Activated naive CD8-positive, alpha-beta T cell (primary cell): ENCODE data around the gene SLC25A26.

Experiments
- H3K27ac Mint-ChIP-seq: one replicate; pipeline ENCODE4 v1.8.0; 2021; ENCODE audit warnings: mixed read lengths
- H3K27me3 Mint-ChIP-seq: one replicate; pipeline ENCODE4 v1.8.0; 2021; ENCODE audit warnings: mixed read lengths
- H3K36me3 Mint-ChIP-seq: one replicate; pipeline ENCODE4 v1.8.0; 2021; ENCODE audit warnings: mixed read lengths
- H3K4me1 Mint-ChIP-seq: one replicate; pipeline ENCODE4 v1.8.0; 2021; ENCODE audit warnings: low read depth, mixed read lengths
- H3K4me3 Mint-ChIP-seq: one replicate; pipeline ENCODE4 v1.8.0; 2021; ENCODE audit warnings: mild to moderate bottlenecking, mixed read lengths
- H3K9me3 Mint-ChIP-seq: one replicate; pipeline ENCODE4 v1.8.0; 2021; ENCODE audit warnings: low read depth, mixed read lengths

Gene SLC25A26

GRCh38 chr3:66376568-66376967 is 155.8 kb downstream of the SLC25A26 start:
- no peaks in the 10 kb centered on the region for H3K9me3 Mint-ChIP-seq
- no peaks in the 10 kb centered on the region for H3K27me3 Mint-ChIP-seq
- H3K27ac Mint-ChIP-seq = no peak overlapping the region
- peaks cover 13% of the 10 kb centered on the region for H3K4me1 Mint-ChIP-seq
- peaks cover 29% of the 10 kb centered on the region for H3K36me3 Mint-ChIP-seq
- H3K4me3 Mint-ChIP-seq = no peak overlapping the region

- H3K4me1 Mint-ChIP-seq = peaks cover 13% of the 10 kb centered on the region
Observed at GRCh38 chr3:66377800-66378199, 157.0 kb downstream of the SLC25A26 start.

GRCh38 chr3:66378256-66378655 is 157.5 kb downstream of the SLC25A26 start:
- peaks cover 13% of the 10 kb centered on the region for H3K4me1 Mint-ChIP-seq
- no peak overlapping the region for H3K4me3 Mint-ChIP-seq
- H3K36me3 Mint-ChIP-seq = peaks cover 36% of the 10 kb centered on the region
- H3K27ac Mint-ChIP-seq = peak overlapping the region; percentile 84
- no peaks in the 10 kb centered on the region for H3K9me3 Mint-ChIP-seq
- H3K27me3 Mint-ChIP-seq = no peaks in the 10 kb centered on the region

More at GRCh38 chr3:66377800-66378199, 157.0 kb downstream of the SLC25A26 start:
- peaks cover 35% of the 10 kb centered on the region for H3K36me3 Mint-ChIP-seq
- no peak overlapping the region for H3K4me3 Mint-ChIP-seq
- peak overlapping the region; percentile 84 for H3K27ac Mint-ChIP-seq
- no peaks in the 10 kb centered on the region for H3K27me3 Mint-ChIP-seq
- no peaks in the 10 kb centered on the region for H3K9me3 Mint-ChIP-seq

- Mint-ChIP-seq H3K4me1 (peaks cover 13% of the 10 kb centered on the region), H3K4me3 (no peak overlapping the region), H3K9me3 (no peaks in the 10 kb centered on the region), H3K27ac (peak overlapping the region; percentile 28), H3K36me3 (peaks cover 48% of the 10 kb centered on the region), H3K27me3 (no peaks in the 10 kb centered on the region)
Observed at GRCh38 chr3:66379565-66379964, 158.8 kb downstream of the SLC25A26 start.

GRCh38 chr3:66380200-66380932 is 159.6 kb downstream of the SLC25A26 start:
- Mint-ChIP-seq H3K9me3 (no peaks in the 10 kb centered on the region), H3K27ac (peak overlapping the region; percentile 46), H3K4me3 (no peak overlapping the region), H3K4me1 (peaks cover 13% of the 10 kb centered on the region), H3K27me3 (no peaks in the 10 kb centered on the region), H3K36me3 (peaks cover 52% of the 10 kb centered on the region)

GRCh38 chr3:66381626-66382025 is 160.8 kb downstream of the SLC25A26 start:
- H3K36me3 Mint-ChIP-seq = peaks cover 53% of the 10 kb centered on the region
- no peak overlapping the region for H3K4me3 Mint-ChIP-seq
- no peaks in the 10 kb centered on the region for H3K9me3 Mint-ChIP-seq
- H3K4me1 Mint-ChIP-seq = peaks cover 11% of the 10 kb centered on the region
- no peaks in the 10 kb centered on the region for H3K27me3 Mint-ChIP-seq
- no peak overlapping the region for H3K27ac Mint-ChIP-seq

GRCh38 chr3:66382142-66382541 is 161.3 kb downstream of the SLC25A26 start:
- Mint-ChIP-seq H3K27me3 (no peaks in the 10 kb centered on the region), H3K4me1 (peaks cover 9% of the 10 kb centered on the region), H3K27ac (no peak overlapping the region), H3K9me3 (no peaks in the 10 kb centered on the region), H3K36me3 (peaks cover 52% of the 10 kb centered on the region), H3K4me3 (no peak overlapping the region)

GRCh38 chr3:66383023-66383422 is 162.2 kb downstream of the SLC25A26 start:
- Mint-ChIP-seq H3K36me3 (peaks cover 50% of the 10 kb centered on the region), H3K4me3 (no peak overlapping the region), H3K4me1 (peaks cover 6% of the 10 kb centered on the region), H3K27me3 (no peaks in the 10 kb centered on the region), H3K27ac (no peak overlapping the region), H3K9me3 (peaks cover under 1% of the 10 kb centered on the region)

- Mint-ChIP-seq H3K9me3 (peaks cover 7% of the 10 kb centered on the region), H3K27ac (no peak overlapping the region), H3K4me3 (no peak overlapping the region), H3K36me3 (peaks cover 53% of the 10 kb centered on the region), H3K27me3 (no peaks in the 10 kb centered on the region), H3K4me1 (peaks cover 8% of the 10 kb centered on the region)
Observed at GRCh38 chr3:66383998-66384745, 163.4 kb downstream of the SLC25A26 start.

GRCh38 chr3:66385066-66385465 is 164.3 kb downstream of the SLC25A26 start:
- Mint-ChIP-seq H3K4me1 (peaks cover 17% of the 10 kb centered on the region), H3K36me3 (peaks cover 45% of the 10 kb centered on the region), H3K27me3 (no peaks in the 10 kb centered on the region), H3K9me3 (peaks cover 7% of the 10 kb centered on the region), H3K4me3 (no peak overlapping the region), H3K27ac (no peak overlapping the region)

- H3K27me3 Mint-ChIP-seq = no peaks in the 10 kb centered on the region
- peaks cover 45% of the 10 kb centered on the region for H3K36me3 Mint-ChIP-seq
- H3K4me3 Mint-ChIP-seq = no peak overlapping the region
- H3K27ac Mint-ChIP-seq = no peak overlapping the region
- H3K9me3 Mint-ChIP-seq = peaks cover 7% of the 10 kb centered on the region
- H3K4me1 Mint-ChIP-seq = peaks cover 29% of the 10 kb centered on the region
Observed at GRCh38 chr3:66386011-66386924, 165.5 kb downstream of the SLC25A26 start.

- H3K4me3 Mint-ChIP-seq = no peak overlapping the region
- no peaks in the 10 kb centered on the region for H3K27me3 Mint-ChIP-seq
- H3K36me3 Mint-ChIP-seq = peaks cover 48% of the 10 kb centered on the region
- peaks cover 7% of the 10 kb centered on the region for H3K9me3 Mint-ChIP-seq
- H3K27ac Mint-ChIP-seq = no peak overlapping the region
- peaks cover 36% of the 10 kb centered on the region for H3K4me1 Mint-ChIP-seq
Observed at GRCh38 chr3:66386925-66387650, 166.3 kb downstream of the SLC25A26 start.

- peaks cover 63% of the 10 kb centered on the region for H3K4me1 Mint-ChIP-seq
- no peak overlapping the region for H3K4me3 Mint-ChIP-seq
Observed at GRCh38 chr3:66390013-66390412, 169.2 kb downstream of the SLC25A26 start.

GRCh38 chr3:66392512-66392911 is 171.7 kb downstream of the SLC25A26 start:
- peaks cover 7% of the 10 kb centered on the region for H3K9me3 Mint-ChIP-seq
- H3K27me3 Mint-ChIP-seq = no peaks in the 10 kb centered on the region
- peak overlapping the region; percentile 81 for H3K4me3 Mint-ChIP-seq
- peaks cover 65% of the 10 kb centered on the region for H3K4me1 Mint-ChIP-seq
- peaks cover 24% of the 10 kb centered on the region for H3K36me3 Mint-ChIP-seq
- peak overlapping the region; percentile 64 for H3K27ac Mint-ChIP-seq

More at GRCh38 chr3:66390013-66390412, 169.2 kb downstream of the SLC25A26 start:
- Mint-ChIP-seq H3K9me3 (peaks cover 7% of the 10 kb centered on the region), H3K36me3 (peaks cover 35% of the 10 kb centered on the region), H3K27me3 (no peaks in the 10 kb centered on the region), H3K27ac (no peak overlapping the region)
